HG03432 (cell line): ENCODE data around the gene BRPF3.
A peak's percentile ranks its signal among the peaks of the same experiment; 100 is the strongest.

Source experiments
- ATAC-seq: cut with Tn5 transposase; IDR thresholded peaks from one replicate; pipeline ENCODE4 v1.9.1; 2021; ENCODE audit warnings: mild to moderate bottlenecking, moderate library complexity; ENCODE audit not compliant: unreplicated experiment

BRPF3 gene

DNA sequence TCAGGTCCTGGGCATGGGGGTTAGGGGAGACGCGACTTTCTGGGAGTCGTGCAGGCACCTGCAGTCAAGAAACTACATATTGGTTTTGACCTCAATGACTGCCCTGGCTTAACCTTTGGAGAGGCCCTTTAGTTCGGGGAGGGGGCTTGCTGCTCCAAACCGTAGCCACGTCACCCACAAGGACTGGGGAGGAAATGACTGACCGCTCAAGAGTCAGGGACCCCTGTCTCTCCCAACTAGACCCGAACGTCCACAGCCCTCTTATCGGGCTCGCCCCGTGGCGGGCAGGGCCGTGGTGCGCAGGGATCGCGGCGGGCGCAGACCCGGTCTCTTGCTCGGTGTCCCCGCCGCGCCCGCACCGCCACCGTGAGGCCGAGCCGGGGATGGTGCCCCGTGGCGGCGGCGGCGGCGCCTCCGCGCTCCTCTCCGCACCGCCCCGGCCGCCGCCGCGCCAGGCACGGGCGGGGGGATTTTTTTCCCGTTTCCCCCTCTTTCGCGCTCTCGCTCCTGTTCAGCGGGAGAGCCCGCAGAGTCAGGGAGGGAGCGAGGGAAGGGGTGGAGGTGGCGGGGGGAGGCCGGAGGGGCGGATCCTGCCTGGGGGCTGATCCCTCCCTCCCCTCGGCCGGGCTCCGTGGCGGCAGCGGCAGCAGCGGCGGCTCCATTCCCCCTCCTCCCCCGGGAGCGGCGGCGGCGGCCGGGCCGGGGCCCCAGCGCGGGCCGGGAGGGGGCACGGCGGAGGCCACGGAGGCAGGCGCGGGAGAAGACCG is at the start of gene BRPF3:
BRPF3 (plus strand) TSS at position 632 of the 767 bp plus-strand sequence. CDS start 3,579 bp downstream, outside the sequence.
- ATAC-seq, result peak; percentile 71

DNA sequence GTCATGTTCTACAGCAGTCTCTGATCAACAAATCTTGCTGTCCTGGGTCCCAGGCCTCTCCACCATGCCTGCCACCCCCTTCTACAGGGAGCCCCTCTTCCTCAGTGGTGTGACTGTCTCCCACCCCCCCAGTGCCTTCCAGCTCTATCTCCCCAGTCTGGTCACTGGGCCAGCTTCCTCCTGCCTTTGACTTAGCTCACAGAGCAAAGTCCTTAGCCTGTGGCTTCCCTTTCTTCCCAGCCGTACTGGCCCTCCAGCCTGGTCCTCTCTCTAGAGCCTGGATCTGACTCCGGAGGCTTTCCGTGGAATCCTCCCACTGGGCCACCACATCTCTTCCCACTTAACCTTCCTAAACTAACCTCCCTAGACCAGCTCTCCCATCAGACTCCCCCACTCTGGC is 49.2 kb upstream of the BRPF3 start:
- ATAC-seq, result no peak

DNA sequence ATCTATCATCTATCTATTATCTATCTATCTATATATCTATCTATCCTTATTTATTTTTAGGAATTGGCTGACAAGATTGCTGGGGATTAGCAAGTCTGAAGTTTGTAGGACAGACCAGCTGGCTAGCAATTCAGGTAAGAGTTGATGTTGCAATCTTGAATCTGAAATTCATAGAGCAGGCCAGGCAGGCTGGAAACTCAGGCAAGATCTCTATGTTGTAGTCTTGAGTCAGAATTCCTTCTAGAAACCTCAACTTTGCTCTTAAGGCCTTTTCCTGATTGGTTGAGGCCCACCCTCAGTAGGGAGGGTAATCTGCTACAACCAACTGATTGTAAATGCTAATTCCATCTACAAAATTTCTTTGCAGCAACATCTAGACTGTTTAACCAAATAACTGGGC is 47.1 kb upstream of the BRPF3 start:
- no peak for ATAC-seq

DNA sequence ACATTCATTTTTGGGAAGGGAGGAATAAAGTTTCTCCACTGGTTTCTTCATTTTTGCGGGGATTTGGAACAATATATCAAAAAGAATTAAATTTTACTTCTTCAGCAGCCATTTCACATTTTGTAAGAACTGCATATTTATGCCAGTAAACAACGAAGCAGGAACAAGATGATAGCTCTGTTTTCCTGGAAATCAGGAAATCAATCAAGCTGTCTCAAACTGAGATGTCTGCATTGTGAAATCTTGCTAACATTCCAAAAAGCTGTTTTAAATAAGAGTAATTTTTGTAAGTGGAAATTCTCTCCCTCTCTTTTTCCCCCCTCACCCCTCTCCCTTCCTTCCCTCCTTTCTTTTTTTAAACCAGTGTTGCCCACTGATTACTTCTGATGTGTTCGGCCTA is 46.3 kb upstream of the BRPF3 start:
- no peak for ATAC-seq

DNA sequence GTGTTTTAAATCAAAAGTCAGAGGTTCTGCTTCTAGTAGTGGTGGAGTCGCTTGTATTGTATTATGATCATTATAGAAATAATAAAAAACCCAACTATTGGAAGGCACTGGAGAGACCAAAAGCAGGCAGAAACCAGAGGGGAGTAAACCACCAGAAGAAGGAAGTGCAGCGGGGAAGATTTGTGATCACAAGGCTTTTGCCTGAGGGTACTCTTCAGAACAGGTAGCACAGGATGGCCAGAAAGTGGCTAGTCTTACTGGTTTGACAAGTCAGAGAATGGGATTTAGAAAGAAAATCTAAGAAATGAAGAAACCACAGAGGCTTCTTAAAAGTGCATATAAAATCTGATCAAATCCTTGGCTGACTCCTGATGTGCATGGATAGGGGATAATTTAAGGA is 42.3 kb upstream of the BRPF3 start:
- no peak for ATAC-seq

DNA sequence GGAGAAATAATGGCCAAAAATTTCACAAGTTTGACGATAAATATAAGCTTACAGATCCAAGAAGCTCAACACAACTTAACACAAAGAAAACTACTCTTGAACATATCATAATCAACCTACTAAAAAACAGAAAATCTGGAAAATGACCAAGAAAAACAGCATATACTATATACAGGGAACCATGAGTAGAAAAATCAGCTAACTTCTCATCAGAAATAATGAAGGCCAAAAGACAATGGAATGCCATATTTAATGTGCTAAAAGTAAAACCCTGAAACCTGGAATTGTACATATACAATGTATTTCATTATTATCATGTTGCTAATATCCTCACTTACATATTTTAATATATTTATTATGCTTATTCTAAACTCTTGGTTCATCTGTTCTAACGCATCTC is 40.9 kb upstream of the BRPF3 start:
- no peak for ATAC-seq

DNA sequence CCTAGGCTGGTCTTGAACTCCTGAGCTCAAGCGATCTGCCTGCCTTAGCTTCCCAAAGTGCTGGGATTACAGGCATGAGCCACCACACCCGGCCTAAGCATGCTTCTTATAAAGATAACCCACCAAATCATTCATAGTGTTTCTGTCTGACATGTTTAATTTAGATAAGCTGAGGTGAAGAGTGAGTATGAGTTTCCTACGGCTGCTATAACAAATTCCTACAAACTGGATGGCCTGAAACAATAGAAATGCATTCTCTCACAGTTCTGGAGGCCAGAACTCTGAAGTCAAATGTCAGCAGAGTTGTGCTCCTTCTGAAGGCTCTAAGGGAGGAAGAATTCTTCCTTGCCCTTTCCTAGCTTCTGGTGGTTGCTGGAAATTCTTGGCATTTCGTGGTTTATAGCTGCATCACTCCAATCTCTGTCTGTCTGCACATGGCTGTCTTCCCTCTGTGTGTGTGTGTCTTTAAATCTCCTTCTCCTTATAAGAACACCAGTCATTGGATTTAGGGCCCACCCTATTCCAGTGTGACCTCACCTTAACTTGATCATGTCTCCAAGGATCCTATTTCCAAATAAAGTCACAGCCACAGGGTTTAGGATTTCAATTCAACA is 36.3 kb upstream of the BRPF3 start:
- no peak for ATAC-seq

DNA sequence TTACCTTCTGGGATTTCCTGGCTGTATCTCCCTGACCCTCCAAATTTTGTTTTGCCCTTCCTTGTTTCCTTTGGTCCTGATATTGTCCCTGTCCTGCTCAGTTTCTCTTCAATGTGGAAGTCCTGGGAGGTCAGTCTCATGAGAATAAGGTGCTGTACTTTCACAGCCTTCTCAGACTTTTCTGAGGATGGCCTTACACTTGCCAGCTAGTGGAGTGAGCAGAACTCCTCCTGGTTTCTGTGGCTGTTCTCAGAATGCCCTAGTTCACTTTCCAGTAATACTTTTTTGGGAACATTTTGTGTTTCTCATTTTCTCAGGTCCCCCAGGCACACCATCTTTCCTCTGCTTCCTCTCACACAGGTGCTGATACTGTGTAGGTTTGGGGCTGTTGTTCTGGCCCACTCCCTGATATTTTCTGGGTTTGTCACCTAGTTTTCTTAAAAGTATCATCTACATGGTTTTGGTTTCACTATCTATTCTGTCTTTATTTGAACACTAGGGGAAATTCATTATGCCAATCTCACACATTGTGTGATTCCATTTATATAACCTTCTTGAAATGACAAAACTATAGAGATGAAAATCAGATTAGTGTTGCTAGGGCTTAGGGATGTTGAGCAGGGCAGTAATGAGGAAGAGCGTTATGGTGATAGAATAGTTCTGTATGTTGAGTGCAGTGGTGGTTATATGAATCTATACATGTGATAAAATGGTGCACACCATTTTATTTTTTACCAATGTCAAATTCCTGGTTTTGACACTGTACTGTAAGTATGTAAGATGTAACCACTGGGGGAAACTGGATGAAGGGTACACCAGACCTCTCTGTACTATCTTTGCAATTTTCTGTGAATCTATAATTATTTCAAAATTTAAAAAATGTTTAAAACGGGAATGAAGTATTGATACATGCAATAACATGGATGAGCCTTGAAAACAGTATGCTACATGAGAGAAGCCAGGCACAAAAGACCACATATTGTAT is 27.2 kb upstream of the BRPF3 start:
- ATAC-seq, result no peak

DNA sequence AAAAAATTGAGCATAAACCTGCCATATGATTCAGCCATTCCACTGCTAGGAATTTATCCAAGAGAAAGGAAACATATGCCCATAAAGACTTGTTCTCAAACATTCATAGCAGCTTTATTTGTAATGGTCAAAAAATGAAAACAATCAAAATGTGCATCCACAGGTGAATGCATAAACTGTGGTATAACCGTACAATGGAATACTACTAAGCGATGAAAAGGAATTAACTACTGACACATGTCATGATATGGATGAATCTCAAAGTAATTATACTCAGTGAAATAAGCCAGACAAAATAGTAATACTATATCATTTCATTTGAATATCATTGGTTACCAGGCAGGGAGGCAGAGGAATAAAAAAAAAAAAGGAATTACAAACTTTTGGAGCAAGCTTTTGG is 25.8 kb upstream of the BRPF3 start:
- ATAC-seq, result no peak

DNA sequence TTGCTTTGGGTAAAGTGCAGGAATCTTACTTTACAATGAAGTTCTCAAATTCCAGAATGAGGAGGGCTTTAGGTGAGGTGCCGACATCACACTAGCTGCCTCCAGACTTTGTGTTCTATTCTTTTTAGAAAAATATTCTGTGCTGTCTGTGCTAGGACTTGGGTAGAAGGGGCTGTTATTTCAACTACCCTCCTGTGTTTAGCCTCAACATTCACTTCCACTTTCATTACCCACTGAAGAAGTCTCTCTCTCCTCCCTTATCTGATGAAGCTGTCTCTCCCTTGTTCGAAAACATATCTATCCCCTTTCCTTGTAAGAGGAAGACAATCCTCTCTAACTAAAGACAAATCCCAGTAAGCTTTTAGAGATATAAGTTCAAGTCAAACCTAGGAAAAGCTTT is 25.0 kb upstream of the BRPF3 start:
- no peak for ATAC-seq

DNA sequence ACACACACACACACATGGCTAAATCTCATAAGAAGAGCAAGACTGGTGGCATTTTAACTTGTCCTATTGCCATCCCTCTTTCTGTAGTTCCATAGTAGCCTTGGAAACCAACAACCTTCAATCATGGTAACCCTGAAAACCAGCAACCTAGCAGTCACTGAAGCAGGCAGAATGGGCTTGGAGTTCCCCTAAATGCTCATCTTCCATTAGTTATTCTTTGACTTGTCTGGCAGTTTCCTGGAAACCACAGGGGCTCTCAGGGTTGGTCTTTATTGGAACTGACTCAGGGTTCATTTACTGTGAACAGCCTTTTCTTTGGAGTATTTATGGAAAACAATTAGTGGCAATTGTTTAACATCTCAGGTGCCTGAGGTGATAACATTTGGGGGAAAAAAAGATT is 19.4 kb upstream of the BRPF3 start:
- no peak for ATAC-seq

DNA sequence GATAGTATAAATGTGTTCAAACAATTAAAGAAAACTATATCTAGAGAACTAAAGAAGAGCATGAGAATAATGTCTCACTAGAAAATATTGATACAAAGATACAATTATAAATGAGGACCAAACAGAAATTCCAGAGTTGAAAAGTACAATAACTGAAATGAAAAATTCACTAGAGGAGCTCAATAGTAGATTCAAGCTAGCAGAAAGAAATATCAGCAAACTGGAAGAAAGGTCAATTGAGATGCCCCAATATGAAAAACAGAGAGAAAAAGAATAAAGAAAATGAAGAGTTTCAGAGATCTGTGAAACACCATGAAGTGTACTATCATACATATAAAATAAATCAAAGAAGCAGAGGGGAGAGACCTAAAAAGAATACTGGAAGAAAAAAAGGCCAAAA is 18.0 kb upstream of the BRPF3 start:
- ATAC-seq, result no peak

DNA sequence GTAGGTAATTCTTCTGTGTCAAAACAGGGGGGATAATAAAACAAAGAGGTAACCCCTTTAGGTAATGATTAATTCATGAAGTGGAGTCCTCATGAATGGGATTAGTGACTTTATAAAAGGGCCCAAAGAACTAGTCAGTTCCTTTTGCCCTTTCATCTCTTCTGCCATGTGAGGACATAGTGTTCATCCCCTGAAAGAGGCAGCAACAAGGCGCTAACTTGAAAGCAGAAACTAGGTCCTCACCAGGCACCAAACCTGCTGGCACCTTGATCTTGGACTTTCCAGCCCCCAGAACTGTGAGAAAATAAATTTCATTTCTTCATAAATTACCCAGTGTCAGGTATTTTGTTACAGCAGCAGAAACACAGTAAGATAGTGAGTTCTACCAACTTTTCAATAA is 16.4 kb upstream of the BRPF3 start:
- no peak for ATAC-seq

DNA sequence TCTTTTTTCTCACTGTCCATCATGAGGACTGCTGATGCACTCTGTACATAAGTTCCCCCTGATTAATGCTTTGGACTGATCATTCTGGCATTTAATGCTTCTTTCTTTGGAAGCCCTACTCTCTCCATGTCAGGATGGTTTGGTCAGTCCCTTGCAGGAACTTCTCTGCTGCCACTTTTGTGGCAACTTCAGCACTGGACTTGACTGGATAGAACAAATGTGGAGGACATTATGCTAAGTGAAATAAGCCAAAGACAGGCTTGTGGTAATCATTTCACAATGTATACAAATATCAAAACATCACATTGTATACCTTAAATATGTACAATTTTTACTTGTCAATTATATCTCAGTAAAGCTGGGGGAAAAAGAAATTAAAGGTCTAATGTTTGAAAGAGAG is 12.2 kb upstream of the BRPF3 start:
- ATAC-seq, result no peak

DNA sequence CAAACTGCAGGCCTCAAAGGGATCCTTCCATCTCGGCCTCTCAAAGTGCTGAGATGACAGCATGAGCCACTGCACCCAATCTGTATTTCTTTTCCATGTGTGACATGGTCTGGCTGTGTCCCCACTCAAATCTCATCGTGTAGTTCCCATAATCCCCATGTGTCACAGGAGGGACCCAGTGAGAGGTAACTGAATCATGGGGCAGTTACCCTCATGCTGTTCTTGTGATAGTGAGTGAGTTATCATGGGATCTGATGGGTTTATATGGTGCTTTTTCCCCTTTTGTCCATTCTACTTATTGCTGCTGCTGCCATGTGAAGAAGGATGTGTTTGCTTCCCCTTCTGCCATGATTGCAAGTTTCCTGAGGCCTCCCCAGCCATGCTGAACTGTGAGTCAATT is 10.3 kb upstream of the BRPF3 start:
- no peak for ATAC-seq

DNA sequence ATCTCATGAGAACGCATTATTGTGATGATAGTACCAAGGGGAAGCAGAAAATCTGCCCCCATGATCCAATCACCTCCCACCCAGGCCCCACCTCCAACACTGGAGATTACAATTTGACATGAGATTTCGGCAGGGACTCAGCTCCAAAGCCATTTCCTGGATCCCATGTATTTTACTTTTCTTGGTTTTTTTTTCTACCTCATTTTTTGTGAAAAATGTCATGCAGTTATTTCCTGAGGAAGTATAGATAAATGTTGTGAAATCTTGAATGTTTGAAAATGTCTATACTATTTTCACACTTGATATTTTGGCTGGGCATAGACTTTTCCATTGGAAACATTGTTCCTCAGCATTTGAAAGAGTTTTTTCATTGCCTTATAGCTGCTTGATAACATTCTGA is 9.1 kb upstream of the BRPF3 start:
- ATAC-seq, result no peak

DNA sequence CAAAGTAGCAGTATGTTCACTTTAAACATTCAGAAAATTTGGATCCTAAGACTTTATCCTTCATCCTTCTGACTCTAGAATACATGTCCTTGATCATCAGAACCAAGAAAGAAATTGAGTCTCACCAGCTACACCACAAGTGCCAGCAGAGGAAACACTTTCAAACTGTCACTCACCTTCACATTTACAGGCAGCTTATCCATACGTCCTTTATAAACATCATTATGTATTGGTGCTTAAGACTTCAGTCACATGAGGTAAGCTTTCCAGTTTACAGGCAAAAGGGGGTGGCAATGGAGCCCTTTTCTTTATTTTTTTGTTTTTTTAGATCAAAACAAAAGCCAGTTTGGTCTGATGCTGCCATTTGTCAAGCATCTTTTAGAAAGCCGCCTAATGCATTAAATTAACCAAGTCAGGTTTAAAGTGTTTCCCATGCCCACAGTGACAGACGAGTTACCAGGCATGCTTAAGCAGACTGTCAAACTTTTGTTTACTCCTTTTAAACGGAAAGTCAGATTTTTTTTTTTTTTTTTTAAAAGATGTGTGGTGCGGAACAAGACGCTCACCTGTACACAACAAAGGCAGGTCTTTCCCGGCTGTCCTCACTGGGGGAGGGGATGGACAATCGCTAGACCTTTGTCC is 952 bp upstream of the BRPF3 start:
- ATAC-seq, result no peak

DNA sequence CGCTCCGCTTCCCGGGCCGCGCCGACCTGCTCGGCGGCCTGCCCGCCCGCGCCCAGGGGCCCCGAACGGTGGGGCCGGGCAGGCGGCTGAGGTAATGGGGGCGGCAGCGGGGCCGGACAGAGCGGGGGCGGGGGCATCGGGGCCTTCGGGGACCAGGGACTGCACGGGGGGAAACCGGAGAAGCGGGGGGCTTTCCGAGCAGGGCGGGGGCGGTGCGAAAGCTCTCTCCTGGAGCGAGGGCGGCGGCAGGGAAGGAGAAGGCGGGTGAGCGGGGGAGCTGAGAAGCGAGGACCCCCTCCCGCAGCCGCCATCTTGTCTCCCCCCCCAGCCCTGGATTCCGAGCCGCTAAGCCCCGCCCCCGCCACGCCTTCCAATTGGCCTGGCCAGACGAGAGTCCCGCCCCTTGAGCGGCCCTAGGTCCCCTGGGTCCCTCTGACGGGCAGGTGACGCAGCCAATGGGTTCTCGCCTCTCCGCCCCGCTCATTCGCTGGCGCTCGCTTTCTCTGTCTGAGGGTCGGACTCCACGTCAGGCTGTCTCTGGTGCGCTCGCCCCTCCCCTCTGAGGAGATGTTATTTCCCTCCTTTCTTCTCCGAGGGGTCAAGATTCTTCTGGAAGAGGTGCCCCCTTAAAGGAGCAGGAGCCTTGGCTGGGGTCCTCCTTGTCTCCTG is 470 bp downstream of the BRPF3 start:
- peak; percentile 93 for ATAC-seq

DNA sequence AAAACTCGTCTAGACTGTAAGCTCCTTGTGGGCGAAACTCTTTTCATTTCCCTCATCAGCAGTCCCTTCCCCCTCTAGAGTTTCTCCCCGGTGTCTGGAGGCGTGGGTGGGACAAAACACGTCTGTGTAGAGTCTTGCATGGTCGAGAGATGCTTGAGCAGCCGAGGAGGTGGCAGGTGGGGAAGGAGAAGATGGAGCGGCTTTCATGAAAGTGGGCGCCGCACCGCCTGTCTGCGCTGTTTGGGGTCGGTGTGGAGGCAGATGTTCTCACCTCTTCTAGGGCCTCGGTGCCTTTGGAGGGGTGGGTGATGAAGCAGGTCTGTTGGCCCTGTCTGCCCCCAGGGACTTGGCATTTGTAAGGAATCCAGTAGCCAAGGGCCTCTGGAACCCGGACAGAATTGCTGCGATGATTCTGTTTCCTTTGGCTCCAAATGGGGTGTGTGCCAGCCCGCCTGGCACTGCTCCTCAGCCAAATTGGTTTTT is 1.2 kb downstream of the BRPF3 start:
- ATAC-seq, result no peak

DNA sequence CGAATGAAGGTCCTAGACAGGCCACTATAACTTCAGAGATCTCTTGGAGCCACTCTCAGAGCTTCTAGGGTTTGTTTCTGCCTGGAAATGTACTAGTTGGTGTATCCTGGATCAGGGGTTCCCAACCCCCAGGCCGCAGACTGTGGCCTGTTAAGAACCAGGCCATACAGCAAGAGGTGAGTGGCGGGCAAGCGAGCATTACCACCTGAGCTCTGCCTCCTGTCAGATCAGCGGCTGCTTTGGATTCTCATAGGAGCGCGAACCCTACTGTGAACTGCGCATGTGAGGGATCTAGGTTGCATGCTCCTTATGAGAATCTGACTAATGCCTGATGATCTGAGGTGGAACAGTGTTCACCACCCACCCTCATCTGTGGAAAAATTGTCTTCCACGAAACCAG is 2.4 kb downstream of the BRPF3 start:
- no peak for ATAC-seq
